Raji (cell line): ENCODE data around the gene ZBTB45.

ENCODE experiments used
- POLR2A ChIP-seq: IDR thresholded peaks from 2 replicates; pipeline ENCODE4 v1.6.1; 2011; ENCODE audit warnings: low read depth, low read length, control low read depth; ENCODE audit not compliant: insufficient read depth

The ZBTB45 gene

GRCh38 chr19:58479303-58479702 lies 40.3 kb downstream of the ZBTB45 start:
- TF ChIP-seq POLR2A = no peak

GRCh38 chr19:58477871-58478270 lies 41.7 kb downstream of the ZBTB45 start:
- TF ChIP-seq POLR2A = no peak

GRCh38 chr19:58477130-58477529 lies 42.5 kb downstream of the ZBTB45 start:
- TF ChIP-seq POLR2A = no peak

DNA sequence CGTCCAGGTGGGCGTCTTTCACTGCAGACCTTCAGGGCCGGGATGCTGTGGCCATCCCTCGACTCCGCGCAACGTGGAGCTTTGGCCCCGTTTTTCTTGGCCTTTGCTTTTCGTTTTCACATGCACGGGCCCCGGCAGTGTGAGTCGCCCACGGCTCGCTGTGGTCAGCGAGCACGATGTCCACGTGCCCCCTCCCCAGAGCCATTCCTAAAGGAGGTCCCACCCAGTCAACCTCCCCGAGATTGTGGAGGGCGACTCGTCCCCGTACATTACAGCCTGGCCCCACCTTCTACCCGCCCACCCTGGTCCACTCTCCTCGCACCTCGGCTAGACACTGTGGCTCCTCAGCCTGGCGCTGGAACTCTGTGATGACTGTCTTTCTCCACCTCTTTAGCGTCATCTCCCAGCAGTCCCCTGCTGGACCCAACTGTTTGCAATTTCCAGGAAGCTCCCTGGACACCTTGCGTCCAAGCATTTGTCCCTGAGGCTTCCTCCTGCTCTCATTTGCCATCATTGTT lies 43.1 kb downstream of the ZBTB45 start:
- no peak for TF ChIP-seq POLR2A

- peak; percentile 64 for TF ChIP-seq POLR2A
These were observed 43.7 kb downstream of the ZBTB45 start, which contains the start of gene ZNF446 for GRCh38 chr19:58475714-58476497. Gene ZNF446, plus strand, starts transcription at chr19:58476352. Its CDS starts 867 bp downstream, at chr19:58477219.

- no peak for TF ChIP-seq POLR2A
These were observed 44.5 kb downstream of the ZBTB45 start for GRCh38 chr19:58474997-58475713.

DNA sequence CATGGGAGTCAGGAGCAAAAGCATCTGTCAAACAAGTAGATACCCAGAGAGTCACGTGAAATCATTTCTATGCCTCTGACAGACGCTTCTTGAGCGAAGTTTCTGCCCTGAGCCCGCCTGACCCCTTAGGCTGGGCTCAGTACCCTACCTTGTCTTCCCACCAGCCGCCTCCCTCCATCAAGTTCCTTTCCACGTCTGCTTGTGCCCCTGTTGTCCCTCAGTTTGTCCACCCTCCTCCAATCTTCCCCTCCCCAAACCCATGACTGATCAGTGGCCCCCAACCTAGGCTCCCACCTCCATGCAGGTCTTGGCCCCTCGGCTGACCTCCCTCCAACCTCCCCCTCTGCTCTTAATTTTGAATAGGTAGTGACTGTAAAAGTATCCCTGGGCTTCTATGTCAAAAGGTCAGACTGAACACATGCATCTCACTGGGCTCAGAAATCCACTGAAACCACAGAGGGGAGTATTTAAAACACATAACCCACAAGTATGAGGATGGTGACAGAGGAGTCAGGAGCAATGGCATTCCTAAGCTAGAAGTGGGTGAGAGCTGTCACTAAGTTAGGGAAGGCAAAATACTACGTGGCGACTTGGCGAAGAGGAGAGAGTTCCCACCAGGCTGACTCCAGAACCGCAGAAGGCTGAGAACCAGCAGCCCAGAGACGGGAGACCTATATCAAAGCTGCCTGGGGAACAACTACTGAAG lies 45.2 kb downstream of the ZBTB45 start:
- peak; percentile 2; the same call in 1 of the 2 replicates for TF ChIP-seq POLR2A

DNA sequence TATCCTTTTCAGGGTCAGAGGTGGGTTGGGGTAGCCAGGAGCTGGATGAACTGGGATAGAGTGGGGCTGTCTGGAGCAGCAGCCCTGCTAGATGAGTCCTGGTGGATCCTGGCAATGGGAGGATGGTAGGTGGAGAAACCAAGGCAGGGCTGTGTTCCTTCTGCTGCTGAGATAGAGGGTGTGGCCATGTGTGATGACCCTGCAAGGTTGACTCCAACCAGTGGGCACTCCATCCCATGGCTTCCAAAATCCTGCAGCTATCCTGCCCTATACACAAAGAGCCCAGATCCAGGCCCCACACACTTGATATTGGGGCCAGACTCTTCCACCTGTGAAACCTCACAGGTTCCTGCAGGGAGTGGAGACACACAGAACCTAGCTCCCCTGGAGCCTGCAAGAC lies 45.8 kb downstream of the ZBTB45 start:
- TF ChIP-seq POLR2A = peak; percentile 52; the same call in 1 of the 2 replicates

DNA sequence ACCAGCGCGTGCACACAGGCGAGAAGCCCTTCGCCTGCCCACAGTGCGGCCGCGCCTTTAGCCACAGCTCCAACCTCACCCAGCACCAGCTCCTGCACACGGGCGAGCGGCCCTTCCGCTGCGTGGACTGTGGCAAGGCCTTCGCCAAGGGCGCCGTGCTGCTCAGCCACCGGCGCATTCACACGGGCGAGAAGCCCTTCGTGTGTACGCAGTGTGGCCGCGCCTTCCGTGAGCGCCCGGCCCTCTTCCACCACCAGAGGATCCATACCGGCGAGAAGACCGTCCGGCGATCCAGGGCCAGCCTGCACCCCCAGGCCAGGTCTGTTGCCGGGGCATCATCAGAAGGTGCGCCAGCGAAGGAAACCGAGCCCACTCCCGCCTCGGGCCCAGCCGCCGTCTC lies 47.9 kb downstream of the ZBTB45 start:
- TF ChIP-seq POLR2A = no peak

DNA sequence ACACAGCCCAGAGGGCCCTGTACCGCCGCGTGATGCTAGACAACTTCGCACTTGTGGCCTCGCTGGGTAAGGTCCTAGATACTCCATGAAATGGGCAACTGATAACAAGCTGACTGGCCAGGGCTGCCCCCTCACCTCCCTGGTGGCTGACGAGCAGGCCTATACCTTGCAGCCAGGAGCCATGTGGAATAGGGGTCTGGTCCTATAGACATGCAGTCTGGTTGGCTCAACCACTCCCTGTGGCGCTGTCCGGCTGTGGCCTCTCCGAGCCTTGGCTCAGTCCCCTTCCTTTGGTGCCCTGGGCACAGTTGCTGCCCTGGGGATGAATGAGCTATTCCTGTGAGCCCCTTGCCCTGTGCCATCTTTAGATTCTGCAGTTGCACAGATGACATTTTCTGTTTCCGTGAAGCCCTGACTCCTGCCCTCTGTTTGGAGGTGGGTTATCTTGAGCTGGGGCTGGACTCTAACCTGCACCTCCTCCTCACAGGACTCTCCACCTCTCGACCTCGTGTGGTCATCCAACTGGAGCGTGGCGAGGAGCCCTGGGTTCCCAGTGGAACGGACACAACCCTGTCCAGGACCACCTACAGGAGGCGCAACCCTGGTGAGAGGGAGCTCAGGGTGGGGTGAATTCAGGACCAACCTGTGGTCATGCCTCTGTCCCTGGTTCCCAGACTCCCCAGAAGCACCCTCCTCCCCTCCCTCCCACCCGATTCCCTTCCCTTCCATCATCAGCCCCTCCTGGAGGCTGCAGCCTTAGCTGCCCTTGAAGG lies 50.2 kb downstream of the ZBTB45 start:
- TF ChIP-seq POLR2A = no peak; the same call in 1 of the 2 replicates

DNA sequence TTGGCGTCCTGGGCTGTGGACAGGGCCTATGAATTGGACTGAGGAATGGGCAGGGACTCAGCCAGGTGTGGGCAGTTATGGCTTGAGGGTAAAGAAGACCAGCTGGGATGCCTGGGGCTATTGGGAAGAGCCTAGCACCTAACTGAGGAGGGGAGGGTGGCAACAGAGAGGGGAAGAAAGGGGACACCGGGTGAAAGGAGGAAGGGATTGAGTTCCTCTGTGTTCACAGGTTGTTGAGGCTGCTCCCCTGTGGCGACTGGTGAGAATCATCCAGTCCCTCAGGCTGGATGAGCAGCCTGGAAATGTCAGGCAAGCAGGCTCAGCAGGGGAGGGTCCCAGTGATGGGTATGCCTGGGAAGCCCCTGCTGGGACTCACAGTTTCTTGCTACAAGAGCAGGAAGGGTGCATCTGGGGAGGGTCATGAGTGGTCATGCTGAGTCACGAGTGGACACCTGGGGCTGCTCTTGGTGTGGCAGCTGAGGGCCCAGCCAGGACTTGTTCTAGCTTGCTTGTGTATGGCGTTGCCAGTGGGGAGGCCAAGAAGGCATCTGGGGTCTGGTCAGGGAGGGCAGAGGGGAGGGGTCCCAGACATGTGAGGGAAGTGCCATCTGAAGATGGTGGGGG lies 51.3 kb downstream of the ZBTB45 start:
- no peak for TF ChIP-seq POLR2A

DNA sequence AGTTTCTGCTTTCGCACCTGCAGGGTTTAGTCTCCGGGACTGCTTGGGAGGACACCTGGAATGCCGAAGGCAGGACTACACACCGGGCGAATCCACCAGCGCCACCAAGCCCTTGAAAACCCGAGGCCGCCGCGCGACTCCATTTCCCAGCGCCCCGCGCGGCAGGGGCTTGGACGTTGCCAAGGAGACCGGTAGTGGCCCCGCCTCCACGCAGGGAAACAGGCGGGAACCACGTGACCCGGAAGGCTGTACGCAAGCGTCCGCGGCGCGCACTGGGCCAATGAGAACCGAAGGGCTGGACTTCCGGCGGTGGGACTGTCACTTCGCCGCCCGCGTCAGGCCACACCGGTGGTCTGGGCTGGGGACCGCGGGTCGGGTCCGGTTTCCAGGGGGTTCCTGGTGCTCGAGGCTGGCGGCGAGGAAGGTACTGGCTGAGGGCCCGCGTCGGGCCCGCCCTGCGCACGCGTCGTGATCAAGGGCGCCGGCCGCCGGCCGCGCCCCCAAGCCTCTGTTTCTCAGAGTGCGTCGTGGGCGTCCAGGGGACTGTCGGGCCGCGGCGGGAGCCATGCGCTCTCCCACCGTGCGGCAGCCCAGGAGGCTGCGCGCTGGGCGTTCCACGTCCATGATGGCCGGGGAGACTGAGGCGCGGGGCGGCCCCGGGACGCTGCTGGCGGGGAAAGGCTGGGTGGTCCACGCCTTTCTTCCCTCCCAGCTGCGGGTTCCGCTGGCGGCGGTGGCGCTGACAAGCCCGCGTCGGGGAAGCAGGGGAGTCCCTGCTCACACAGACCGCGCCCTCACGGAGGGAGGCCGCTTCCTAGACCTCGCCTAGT lies 52.6 kb downstream of the ZBTB45 start, which contains the start of gene ZNF324:
Gene ZNF324, plus strand, starts transcription at position 321 of the 830 bp plus-strand sequence. CDS start 2,106 bp downstream, outside the sequence.
- peak; percentile 87 for TF ChIP-seq POLR2A

GRCh38 chr19:58466089-58466759 lies 53.4 kb downstream of the ZBTB45 start:
- TF ChIP-seq POLR2A = no peak
